8988T (cell line): ENCODE results near the gene LHFPL5.

Experiments
- DNase-seq: peaks from one replicate; pipeline ENCODE4 v3.0.0; 2011

The LHFPL5 gene

DNA sequence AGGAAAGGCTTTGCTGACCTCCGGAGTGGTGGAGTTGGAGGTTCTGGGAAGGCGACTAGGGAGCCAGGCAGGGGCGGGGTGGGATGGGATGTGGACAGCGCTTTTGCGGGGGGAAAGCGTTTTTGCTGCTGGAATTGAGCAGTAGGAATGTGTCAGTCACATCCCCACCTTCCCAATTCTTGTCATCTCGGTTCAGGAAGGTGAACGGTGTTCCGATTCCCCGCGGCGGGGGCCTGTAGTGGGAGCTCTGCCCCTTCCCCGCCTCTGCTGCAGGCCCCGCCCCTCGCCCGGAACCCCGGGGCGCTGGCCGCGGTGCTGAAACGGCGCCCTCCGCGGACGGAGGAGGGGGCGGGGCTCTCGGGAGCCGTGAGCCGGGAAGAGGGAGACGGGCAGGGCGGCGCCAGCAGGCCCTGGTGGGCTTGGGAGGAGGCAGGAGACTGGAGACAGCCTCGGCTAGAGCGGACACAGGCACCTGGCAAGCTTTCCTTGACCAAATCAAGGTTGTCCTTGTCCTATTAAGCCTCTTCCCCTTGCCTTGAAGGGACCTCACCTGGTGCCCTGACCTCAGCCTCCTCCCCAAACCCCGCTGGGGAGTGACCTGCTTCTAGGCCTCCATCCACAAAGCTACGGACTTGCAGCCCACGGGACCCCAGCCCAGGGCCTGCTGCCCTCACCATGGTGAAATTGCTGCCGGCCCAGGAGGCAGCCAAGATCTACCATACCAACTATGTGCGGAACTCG is at the start of gene LHFPL5:
TSS of gene LHFPL5 (plus strand) at position 357 of the 741 bp plus-strand sequence. CDS start at position 676, 319 bp downstream.
- DNase-seq: peak; percentile 84

DNA sequence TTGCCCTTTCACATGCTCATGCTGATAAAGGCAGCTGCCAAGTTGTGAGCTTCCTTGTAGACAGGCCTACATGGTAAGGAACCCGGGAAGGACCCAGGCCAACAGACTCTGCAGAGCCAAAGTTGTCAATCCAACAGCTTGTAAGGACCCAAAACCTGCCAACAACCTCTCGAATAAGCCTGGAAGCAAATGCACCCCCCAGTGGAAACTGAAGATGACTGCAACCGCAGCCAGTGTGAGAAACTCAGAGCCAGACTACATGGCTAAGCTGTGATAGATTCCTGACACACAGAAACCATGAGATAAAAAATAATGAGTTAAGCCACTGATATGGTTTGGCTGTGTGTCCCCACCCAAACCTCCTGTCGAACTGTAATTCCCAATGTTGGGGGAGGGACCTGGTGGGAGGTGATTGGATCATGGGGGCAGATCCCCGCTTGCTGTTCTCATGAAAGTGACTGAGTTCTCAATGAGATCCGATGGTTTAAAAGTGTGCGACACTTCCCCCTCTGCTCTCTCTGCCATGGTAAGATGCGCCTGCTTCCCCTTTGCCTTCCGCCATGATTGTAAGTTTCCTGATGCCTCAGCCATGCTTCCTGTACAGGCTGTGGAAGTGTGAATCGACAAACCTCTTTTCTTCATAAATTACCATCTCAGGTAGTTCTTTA is 47.6 kb upstream of the LHFPL5 start:
- peak; percentile 48 for DNase-seq

DNA sequence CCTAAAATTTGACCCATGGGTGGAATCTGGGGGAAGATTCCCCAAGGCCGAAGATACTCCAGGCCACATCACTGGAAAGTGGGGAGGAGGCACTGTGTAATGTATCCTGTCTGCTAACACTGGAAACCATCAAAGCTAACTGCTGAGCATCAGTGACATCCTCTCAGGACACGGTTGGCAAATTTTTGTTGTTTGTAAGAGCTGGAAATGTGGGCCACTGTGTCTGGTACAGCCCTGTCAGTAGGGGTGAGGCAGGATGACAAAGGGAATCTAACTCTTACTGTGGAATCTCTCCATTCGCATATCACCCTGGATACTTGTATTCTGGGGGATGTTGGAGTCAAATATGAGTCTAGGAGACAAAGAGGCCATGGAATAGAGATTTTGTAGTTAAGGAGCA is 45.7 kb upstream of the LHFPL5 start:
- DNase-seq: no peak

DNA sequence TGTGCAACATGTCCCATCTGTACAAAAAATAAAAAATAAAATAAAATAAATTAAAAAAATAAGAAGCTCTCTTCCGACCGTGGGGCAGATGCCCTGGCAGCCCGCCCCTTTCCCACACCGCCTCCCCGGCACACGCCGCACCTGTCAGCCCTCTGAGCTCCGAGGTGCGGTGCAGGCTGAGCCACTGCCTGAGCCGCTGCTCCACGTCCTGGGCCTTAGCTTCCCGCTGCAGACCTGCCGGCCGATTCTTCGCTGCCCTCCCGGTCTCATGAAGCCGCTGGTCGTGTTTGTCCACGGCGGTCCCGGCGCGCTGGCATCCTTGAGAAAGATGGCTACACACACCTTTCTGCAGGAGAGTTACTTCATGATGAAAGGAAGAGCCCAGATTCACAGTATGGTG is 39.4 kb upstream of the LHFPL5 start:
- no peak for DNase-seq

DNA sequence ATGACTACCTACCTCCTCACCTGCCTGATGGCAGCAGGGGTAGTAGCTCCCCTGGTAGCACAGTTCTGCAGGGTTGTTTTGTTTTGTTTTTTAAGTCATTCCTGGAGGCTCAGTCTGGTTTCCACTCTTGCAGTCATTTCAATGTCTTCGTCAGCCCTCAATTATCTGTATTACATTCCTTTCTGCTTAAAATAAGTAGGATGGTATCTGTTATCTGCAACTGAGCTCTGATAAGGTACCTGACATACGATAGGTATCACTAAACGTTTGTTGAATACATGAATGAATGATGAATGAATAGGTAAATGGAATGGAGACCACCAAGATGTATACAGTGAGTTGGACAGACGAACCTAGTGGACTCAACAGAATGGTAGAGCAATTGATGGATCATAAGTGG is 35.9 kb upstream of the LHFPL5 start:
- DNase-seq: no peak

DNA sequence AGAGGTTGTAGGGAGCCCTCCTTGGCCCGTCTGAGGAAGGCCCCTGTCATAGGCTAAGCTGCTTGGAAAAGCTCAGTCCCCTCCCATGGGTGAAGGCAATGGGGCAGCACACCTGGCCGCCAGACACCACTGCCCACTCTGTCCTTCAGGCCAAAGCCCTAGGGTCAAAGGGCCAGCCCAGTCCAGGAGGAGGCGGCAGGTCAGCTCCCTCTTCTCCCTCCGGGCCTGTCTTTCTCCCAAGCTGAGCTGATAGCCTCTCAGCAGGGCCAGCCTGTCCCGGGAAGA is 33.9 kb upstream of the LHFPL5 start:
- no peak for DNase-seq

DNA sequence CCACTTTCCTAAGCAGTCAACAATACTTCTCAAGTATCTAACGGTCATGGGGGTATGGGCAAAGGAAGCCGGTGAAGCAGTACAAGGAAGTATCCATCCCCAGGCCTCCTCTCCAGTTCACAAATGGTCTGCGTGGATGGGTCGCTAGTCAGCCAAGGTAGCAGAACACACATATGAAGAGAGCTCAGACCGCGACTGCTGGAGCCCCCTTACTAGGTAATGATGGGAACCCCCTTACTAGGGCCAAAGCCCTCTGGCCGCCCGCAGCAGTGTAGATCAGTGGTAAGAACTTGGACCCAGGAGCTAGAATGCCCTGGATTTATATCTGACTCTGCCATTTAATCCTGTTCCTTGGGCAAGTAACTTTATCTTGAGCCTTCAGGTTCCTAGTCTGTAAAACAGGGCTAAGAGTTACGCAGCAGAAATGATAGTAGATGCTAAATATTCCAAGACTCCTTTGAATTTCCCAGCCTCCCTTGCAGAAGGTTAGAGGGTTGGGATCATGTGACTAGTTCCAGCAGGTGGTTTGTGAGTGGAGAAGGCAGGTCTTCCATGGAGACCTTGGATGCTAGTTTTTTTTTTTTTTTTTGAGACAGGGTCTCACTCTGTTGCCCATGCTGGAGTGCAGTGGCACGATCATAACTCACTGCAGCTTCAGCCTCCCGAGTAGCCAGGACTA is 30.9 kb upstream of the LHFPL5 start:
- DNase-seq: no peak

DNA sequence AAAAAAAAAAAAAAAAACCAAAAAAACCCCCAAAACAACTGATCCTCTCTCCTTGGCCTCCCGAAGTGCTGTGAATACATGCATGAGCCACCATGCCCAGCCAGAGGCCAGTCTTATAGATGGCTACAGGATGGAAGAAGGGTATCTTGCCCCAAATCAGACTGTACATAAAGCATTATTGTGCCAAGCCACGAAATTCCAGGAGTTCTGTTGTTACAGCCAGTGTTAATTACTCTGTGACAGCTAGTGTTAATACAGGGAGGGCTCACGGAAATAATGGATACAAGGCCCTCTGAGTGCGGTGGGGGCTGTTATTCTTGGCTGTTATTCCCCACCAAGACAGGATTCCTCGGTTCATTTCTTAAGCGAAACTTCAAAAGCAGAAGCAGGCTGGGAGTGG is 30.1 kb upstream of the LHFPL5 start:
- no peak for DNase-seq

DNA sequence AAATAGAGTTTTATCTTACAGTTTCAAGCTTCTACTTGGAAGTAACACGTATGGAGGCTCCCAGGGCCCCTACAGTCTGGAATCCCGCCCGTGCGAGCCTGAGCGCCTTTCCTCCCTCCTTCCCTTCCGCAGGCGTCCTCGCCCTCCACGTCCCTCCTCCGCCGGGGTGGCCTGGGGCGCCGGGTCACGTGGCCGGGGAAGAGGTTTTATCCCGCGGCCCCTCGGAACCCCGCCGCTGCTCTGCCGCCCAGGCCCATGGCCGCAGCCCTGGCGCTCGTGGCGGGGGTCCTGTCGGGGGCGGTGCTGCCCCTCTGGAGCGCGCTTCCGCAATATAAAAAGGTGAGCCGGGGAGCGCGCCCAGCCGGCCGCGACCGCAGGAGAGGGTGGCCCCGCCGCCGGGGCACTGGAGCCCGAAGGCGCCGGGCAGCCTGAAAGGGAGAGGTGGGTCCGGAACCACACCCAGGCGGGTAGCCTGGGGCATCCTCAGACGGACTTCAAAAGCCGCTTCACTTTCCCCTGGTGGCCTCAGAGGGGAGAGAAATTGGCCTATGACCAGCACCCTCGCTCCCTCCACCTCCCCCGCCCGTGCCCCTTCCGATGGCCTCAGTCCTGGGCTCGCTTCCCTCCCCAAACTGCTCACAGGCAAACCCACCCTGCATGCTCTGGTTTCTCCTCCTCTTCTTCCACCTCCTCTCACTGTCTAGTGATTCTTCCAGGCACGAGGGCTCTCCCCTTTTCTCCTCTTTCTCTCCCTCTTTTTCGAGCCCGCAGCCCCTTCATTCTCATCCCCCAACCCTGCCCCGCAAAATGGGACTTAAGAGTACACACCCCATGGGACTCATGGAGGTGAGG is 28.6 kb upstream of the LHFPL5 start, which contains the start of gene CLPSL2:
TSS of gene CLPSL2 (plus strand) at position 235 of the 852 bp plus-strand sequence. CDS start at position 256, 21 bp downstream.
- DNase-seq: peak; percentile 63

DNA sequence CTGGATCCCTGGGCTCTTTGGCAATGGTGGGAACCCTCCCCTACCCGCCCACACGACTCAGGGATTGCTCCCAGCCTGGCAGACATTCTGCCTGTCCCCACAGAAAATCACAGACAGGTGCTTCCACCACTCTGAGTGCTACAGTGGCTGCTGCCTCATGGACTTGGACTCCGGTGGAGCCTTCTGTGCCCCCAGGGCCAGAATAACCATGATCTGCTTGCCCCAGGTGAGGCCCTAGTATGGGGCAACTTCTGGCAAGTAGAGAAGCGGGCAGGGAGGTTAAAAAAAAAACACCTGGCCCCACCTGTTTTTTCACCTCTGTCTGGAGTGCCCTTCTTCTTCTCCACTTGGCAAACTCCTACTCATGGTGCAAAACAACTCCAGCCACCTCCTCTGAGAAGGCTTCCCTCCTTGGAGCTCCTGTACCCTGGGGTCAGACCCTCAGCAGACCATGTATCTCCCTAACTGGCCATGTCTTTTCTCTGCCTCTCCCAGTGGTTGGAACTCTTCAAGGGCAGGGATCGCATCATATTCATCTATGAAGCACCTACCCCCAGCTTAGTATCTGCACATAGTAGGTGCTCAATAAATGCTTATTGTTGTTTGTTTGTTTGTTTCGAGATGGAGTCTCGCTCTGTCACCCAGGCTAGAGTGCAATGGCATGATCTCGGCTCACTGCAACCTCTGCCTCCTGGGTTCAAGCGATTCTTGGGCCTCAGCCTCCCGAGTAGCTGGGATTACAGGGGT is 27.6 kb upstream of the LHFPL5 start:
- no peak for DNase-seq

DNA sequence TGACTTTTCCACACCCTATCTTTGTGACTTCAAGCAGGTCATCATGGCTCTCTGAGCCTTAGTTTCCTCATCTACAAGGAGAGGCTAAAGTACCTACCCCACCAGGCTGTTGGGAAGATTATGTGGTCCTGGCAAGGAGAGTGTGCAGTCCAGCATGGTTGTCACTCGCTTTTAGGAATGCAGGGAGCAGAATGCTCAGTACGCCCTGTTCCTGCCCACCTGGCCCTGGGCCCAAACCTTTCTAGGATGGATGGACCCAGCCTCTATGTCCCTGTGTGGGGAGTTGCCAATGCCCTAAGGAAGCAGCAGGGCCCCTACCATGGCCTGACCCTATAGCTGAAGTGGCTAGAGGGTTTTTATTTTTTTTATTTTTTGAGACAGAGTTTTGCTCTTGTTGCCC is 26.7 kb upstream of the LHFPL5 start:
- DNase-seq: no peak

DNA sequence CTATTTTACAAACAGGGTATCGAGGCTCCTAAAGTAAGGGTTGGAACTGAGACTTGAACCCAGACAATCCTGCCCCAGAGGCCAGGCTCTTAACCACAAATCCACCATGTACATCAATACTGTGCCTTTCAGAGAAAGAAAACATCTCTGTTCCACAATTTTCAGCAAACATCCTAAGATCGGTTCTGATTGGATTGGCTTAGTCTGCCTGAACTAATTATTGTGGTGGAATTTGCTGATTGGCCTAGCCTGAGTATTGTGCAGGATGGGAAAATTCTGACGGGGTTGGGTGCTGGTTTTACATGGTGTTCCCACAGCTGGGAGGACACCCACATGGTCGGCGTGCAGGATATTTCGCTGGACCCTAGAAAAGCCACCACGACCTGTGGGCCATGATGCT is 24.4 kb upstream of the LHFPL5 start, which contains the start of gene CLPSL1:
TSS of gene CLPSL1 (plus strand) at position 301 of the 400 bp plus-strand sequence. CDS start at position 393, 92 bp downstream.
- no peak for DNase-seq

DNA sequence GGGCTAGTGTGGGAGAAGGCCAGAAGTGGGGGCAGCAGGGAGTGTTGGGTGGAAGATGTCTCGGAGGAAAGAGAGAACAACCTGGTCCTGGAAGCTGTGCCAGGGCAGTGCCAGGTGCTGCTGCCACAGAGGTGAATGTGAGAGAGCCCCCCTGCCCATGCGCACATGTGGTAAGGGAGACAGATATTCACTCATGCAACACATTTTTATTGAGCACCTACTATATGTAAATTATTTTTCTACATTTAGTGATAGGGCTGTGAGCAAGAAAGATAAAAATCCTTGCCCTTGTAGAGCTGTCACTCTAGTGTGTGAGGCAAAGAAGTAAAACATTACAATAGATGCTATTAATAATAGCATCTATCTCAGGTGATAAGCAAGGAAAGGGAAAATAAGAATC is 23.9 kb upstream of the LHFPL5 start:
- no peak for DNase-seq

DNA sequence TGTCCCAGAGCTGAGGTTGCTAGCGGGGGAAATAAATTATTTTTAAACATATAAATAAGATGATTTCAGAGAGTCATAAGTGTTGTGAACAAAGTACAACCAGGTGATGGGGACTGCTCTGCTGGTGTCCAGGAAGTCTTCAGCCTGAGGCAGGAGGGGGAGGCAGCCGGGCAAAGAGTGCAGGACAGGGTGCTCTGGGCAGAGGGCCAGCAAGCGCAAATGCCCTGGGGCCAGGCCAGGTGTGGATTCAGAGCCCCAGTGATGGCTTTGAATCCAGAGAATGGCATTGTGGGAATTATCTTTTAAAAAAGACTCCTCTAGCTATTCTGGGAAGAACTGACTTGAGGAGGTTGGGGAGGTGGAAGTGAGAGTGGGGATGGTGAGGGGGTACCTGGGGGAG is 22.7 kb upstream of the LHFPL5 start:
- no peak for DNase-seq

DNA sequence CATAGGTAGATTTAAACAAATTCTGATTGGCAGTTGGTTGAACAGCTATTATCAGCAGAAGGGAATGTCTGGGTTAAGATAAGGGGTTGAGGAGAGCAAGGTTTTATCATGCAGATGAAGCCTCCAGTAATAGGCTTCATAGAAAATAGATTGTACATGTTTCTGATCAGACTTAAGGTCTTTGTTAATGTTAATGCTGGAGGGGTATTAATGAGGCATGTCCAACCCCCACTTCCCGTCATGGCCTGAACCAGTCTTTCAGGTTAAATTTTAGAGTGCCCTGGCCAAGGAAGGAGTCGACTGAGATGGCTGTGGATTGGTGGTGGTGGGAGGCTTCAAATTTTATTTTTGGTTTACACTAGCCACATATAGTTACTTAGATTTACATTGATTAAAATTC is 21.0 kb upstream of the LHFPL5 start:
- no peak for DNase-seq

DNA sequence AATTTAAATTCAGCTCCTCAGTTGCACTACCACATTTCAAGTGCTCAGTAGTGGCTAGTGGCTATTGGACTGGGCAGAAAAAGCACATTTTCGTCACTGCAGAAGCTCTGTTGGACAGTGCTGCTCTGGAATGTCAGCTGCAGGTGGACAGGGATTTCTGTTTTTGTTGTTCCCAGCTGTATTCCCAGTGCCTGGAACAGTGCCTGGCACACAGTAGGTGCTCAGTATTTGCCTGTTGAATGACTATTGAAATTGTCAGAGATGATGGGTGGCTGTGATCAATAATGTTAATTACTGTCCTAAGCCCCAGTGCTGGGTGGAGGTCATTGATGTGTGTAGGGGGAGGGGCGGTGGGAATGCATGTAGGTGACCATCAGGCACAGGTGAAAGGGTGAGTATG is 18.9 kb upstream of the LHFPL5 start:
- no peak for DNase-seq

DNA sequence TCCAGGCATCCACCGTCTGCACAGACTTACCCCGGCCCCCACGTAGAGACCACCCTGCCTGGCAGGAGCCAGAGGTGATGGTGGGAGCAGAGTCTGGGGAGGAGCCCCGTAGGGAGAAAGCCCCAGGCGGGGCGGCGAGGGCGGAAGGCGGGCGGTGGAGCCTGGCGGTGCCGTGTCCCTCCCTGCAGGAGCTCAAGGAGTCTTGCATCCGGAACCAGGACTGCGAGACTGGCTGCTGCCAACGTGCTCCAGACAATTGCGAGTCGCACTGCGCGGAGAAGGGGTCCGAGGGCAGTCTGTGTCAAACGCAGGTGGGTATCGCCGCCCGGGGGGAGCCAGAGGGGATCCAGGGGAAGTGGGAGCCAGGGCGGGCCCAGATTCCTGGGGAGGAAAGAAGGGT is 18.3 kb upstream of the LHFPL5 start:
- no peak for DNase-seq

DNA sequence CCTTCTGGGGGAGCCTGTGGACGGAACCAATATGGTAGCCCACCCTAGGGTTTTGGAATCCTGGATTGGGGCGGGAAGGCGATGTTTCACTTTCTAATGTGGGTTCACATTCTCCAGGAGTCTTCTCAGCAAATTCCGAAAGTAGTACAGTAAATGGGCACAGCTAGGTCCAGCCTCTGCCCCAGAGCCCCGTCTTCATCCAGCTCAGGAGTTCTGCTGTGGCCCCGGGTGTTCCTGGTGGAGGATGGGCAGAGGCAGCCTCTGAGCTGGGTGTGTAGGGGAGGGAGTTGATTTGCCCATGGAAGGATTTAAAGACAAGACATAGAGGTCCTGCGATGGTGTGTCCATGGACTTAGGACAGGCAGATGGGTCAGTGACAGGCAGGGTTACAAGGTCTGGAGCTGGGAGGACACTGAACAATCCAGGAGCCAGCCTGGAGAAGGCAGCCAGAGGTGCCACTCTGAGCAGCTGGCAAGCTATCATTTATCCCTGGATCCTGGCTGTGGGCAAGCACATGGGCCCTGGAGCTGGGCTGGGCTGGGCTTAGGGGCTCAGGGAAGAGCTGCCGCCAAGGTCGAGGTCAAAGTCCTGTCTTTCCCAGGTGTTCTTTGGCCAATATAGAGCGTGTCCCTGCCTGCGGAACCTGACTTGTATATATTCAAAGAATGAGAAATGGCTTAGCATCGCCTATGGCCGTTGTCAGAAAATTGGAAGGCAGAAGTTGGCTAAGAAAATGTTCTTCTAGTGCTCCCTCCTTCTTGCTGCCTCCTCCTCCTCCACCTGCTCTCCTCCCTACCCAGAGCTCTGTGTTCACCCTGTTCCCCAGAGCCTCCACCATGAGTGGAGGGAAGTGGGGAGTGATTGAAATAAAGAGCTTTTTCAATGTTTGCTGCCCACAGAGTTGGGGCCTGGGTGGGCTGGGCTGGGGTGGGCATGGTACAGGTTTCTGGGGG is 17.6 kb upstream of the LHFPL5 start:
- DNase-seq: no peak

DNA sequence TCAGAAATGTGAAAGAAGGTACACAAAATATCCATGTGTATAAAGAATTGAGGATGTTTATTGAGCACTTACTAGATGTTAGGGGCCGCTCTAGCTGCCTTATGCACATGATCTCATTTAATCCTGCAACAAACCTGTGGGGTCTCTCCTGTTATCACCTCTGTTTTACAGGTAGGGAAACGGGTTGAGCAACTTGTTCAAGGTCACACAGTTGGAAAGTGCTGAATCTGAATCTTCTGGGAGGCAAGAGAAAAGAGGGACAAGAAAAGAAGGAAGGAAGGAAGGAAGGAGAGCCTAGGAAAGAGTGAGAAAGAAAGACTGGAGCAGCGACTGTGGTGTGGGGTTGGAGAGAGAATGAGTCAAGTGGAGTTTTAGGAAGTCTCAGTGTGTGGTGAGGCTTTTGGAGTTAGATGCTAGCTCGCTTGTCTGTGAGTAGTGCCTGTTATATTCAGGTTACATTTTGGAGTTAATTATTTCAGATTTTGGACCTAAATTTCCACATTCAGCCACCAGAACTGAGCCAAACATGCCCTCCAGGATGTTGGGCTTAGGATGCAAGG is 16.6 kb upstream of the LHFPL5 start:
- no peak for DNase-seq

DNA sequence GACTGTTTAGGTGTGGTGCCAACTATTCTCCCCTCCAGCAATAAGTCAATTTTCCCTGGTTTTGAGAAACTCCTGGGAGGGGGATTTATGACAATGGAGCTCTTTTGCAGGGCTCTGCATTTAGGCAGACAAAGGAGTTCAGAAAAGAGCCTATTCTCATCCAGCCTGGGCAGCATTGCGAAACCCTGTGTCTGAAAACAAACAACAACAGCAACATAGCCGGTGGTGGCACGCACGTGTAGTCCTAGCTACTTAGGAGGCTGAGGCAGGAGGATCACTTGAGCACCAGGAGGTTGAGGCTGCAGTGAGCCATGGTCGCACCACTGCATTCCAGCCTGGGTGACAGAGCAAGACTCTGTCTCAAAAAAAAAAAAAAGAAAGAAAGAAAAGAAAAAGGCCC is 14.5 kb upstream of the LHFPL5 start:
- DNase-seq: no peak
